ENCODE data around the gene PCDH15.

- no peak for TF ChIP-seq POLR2A (IDR thresholded peaks at IDR 0.05)
- TF ChIP-seq CTCF (IDR thresholded peaks at IDR 0.05 in 4 of 5, conservative IDR thresholded peaks at IDR 0.05 in 1 of 5) = no peak
These were observed 486.6 kb downstream of the PCDH15 start for GRCh38 chr10:54314430-54314829.
